Activated naive CD4-positive, alpha-beta T cell treated with anti-CD3 and anti-CD28 coated beads for 36 hours (primary cell): ENCODE measurements around the gene TYMP. TPM values are rescaled to one million over a fixed set of nuclear protein-coding genes. Genes with fewer than 3 reads are reported as not detected.

ENCODE experiments used
- CTCF ChIA-PET: fragments of 350-600 bp; sonication (Branson Sonifier 250); formaldehyde crosslinking; loops from one replicate; lab custom pipeline; 2021; ENCODE audit warnings: antibody characterized with exemption; lab: Charles Lee
- DNase-seq: peaks from one replicate; pipeline ENCODE4 v3.0.0-alpha.2; 2020
- H3K27ac Mint-ChIP-seq: one replicate; pipeline ENCODE4 v1.8.0; 2021; ENCODE audit warnings: mild to moderate bottlenecking, mixed read lengths
- H3K27me3 Mint-ChIP-seq: one replicate; pipeline ENCODE4 v1.8.0; 2021; ENCODE audit warnings: low read depth, mixed read lengths
- H3K36me3 Mint-ChIP-seq: one replicate; pipeline ENCODE4 v1.8.0; 2021; ENCODE audit warnings: low read depth, mixed read lengths
- H3K4me1 Mint-ChIP-seq: one replicate; pipeline ENCODE4 v1.8.0; 2021; ENCODE audit warnings: low read depth, mixed read lengths
- H3K4me3 Mint-ChIP-seq: one replicate; pipeline ENCODE4 v1.8.0; 2021; ENCODE audit warnings: mild to moderate bottlenecking, moderate library complexity, mixed read lengths
- H3K9me3 Mint-ChIP-seq: one replicate; pipeline ENCODE4 v1.8.0; 2021; ENCODE audit warnings: mixed read lengths
- intact Hi-C: fragments of 100-400 bp; cut with micrococcal nuclease; formaldehyde crosslinking; loops from one replicate; pipeline ENCODE4 v1.15.1; 2023
- total RNA-seq, 2 experiments: library from RNA; stranded (reverse); gene quantifications; one replicate each; pipeline ENCODE4 v1.2.3, GENCODE V29; 2021

TYMP gene
- total RNA-seq, 2 experiments from 2014 or later, result 43.7 to 49.6 TPM

GRCh38 chr22:50572965-50573364, 43.2 kb upstream of the TYMP start:
- no peak overlapping the region for H3K27ac Mint-ChIP-seq
- intact Hi-C loops, result no loop called here
- no peaks in the 10 kb centered on the region for H3K27me3 Mint-ChIP-seq
- H3K4me3 Mint-ChIP-seq, result no peak overlapping the region
- peaks cover 14% of the 10 kb centered on the region for H3K36me3 Mint-ChIP-seq
- CTCF ChIA-PET, result interaction anchor here (0.7 to 1.8 kb wide), 3 partner anchors 8 to 16 kb away, joined by 3 to 8 read pairs (median 4); partner anchors contain the start of gene SYCE3
- peaks cover 4% of the 10 kb centered on the region for H3K4me1 Mint-ChIP-seq
- DNase-seq, result no peak
- H3K9me3 Mint-ChIP-seq, result no peaks in the 10 kb centered on the region

- no peaks in the 10 kb centered on the region for H3K4me1 Mint-ChIP-seq
- DNase-seq, result no peak
- peaks cover 15% of the 10 kb centered on the region for H3K36me3 Mint-ChIP-seq
- H3K27me3 Mint-ChIP-seq, result no peaks in the 10 kb centered on the region
- intact Hi-C loops, result no loop called here
- H3K4me3 Mint-ChIP-seq, result no peak overlapping the region
- CTCF ChIA-PET, result interaction anchor here (1.5 to 1.8 kb wide), 2 partner anchors 7 to 8 kb away, joined by 4 to 8 read pairs; partner anchors contain the start of gene SYCE3
- no peak overlapping the region for H3K27ac Mint-ChIP-seq
- H3K9me3 Mint-ChIP-seq, result no peaks in the 10 kb centered on the region
Measured at GRCh38 chr22:50571264-50572175, 41.7 kb upstream of the TYMP start.

GRCh38 chr22:50570861-50571260, 41.0 kb upstream of the TYMP start:
- no peaks in the 10 kb centered on the region for H3K4me1 Mint-ChIP-seq
- intact Hi-C loops, result no loop called here
- CTCF ChIA-PET, result no interaction called here
- H3K4me3 Mint-ChIP-seq, result no peak overlapping the region
- no peak overlapping the region for H3K27ac Mint-ChIP-seq
- H3K36me3 Mint-ChIP-seq, result peaks cover 15% of the 10 kb centered on the region
- no peak for DNase-seq
- H3K27me3 Mint-ChIP-seq, result no peaks in the 10 kb centered on the region
- H3K9me3 Mint-ChIP-seq, result no peaks in the 10 kb centered on the region

- CTCF ChIA-PET, result no interaction called here
- no peaks in the 10 kb centered on the region for H3K4me1 Mint-ChIP-seq
- H3K27me3 Mint-ChIP-seq, result no peaks in the 10 kb centered on the region
- DNase-seq, result no peak
- peaks cover 15% of the 10 kb centered on the region for H3K36me3 Mint-ChIP-seq
- no peak overlapping the region for H3K4me3 Mint-ChIP-seq
- H3K27ac Mint-ChIP-seq, result no peak overlapping the region
- intact Hi-C loops, result no loop called here
- H3K9me3 Mint-ChIP-seq, result no peaks in the 10 kb centered on the region
Measured at GRCh38 chr22:50569896-50570535, 40.2 kb upstream of the TYMP start.

GRCh38 chr22:50569041-50569459, 39.2 kb upstream of the TYMP start:
- no peaks in the 10 kb centered on the region for H3K4me1 Mint-ChIP-seq
- H3K27ac Mint-ChIP-seq, result no peak overlapping the region
- peaks cover 15% of the 10 kb centered on the region for H3K36me3 Mint-ChIP-seq
- no peaks in the 10 kb centered on the region for H3K27me3 Mint-ChIP-seq
- H3K4me3 Mint-ChIP-seq, result no peak overlapping the region
- DNase-seq, result no peak
- CTCF ChIA-PET, result no interaction called here
- intact Hi-C loops, result no loop called here
- no peaks in the 10 kb centered on the region for H3K9me3 Mint-ChIP-seq

- CTCF ChIA-PET, result no interaction called here
- Mint-ChIP-seq H3K36me3 (peaks cover 15% of the 10 kb centered on the region), H3K4me3 (no peak overlapping the region), H3K4me1 (peaks cover 3% of the 10 kb centered on the region), H3K27me3 (no peaks in the 10 kb centered on the region), H3K9me3 (no peaks in the 10 kb centered on the region), H3K27ac (no peak overlapping the region)
- intact Hi-C loops, result no loop called here
- DNase-seq, result no peak
Measured at GRCh38 chr22:50568626-50569025, 38.8 kb upstream of the TYMP start.

GRCh38 chr22:50567721-50568252, 38.0 kb upstream of the TYMP start:
- H3K4me3 Mint-ChIP-seq, result no peak overlapping the region
- peaks cover 15% of the 10 kb centered on the region for H3K36me3 Mint-ChIP-seq
- CTCF ChIA-PET, result no interaction called here
- intact Hi-C loops, result no loop called here
- no peaks in the 10 kb centered on the region for H3K9me3 Mint-ChIP-seq
- peaks cover 9% of the 10 kb centered on the region for H3K4me1 Mint-ChIP-seq
- no peak overlapping the region for H3K27ac Mint-ChIP-seq
- DNase-seq, result no peak
- H3K27me3 Mint-ChIP-seq, result no peaks in the 10 kb centered on the region

- no peak for DNase-seq
- intact Hi-C loops, result no loop called here
- Mint-ChIP-seq H3K27me3 (no peaks in the 10 kb centered on the region), H3K36me3 (peaks cover 4% of the 10 kb centered on the region), H3K9me3 (no peaks in the 10 kb centered on the region), H3K27ac (no peak overlapping the region), H3K4me1 (peaks cover 13% of the 10 kb centered on the region), H3K4me3 (no peak overlapping the region)
- CTCF ChIA-PET, result interaction anchor here (1.0 to 2.8 kb wide), 5 partner anchors 8 to 39 kb away, joined by 4 to 15 read pairs (median 11); partner anchors contain the start of genes KLHDC7B and SCO2
Measured at GRCh38 chr22:50564289-50564688, 34.5 kb upstream of the TYMP start.

- intact Hi-C loops, result no loop called here
- Mint-ChIP-seq H3K4me3 (peak overlapping the region; percentile 85), H3K4me1 (peaks cover 13% of the 10 kb centered on the region), H3K27ac (no peak overlapping the region), H3K9me3 (no peaks in the 10 kb centered on the region), H3K27me3 (no peaks in the 10 kb centered on the region), H3K36me3 (peaks cover 4% of the 10 kb centered on the region)
- CTCF ChIA-PET, result interaction anchor here (0.7 to 2.8 kb wide), 17 partner anchors 9 to 311 kb away, joined by 3 to 13 read pairs (median 4); partner anchors contain the start of genes KLHDC7B and SCO2
- no peak for DNase-seq
Measured at GRCh38 chr22:50563413-50564160, 33.8 kb upstream of the TYMP start.

- CTCF ChIA-PET, result interaction anchor here (0.5 to 2.8 kb wide), 20 partner anchors 10 to 328 kb away, joined by 3 to 13 read pairs (median 4); partner anchors contain the start of genes KLHDC7B and SCO2
- DNase-seq, result peak; percentile 98
- Mint-ChIP-seq H3K9me3 (no peaks in the 10 kb centered on the region), H3K27ac (no peak within 1 kb of the TSS), H3K27me3 (no peaks in the 10 kb centered on the region), H3K4me3 (peak within 1 kb of the TSS; percentile 85), H3K4me1 (peaks cover 13% of the 10 kb centered on the region), H3K36me3 (peaks cover 2% of the 10 kb centered on the region)
- intact Hi-C loops, result loop anchor here (1.0 kb wide), 4 partner anchors 20 to 54 kb away; partner anchors contain the start of genes CHKB, NCAPH2 and SCO2
Measured at GRCh38 chr22:50562523-50563412, 33.0 kb upstream of the TYMP start, which contains the start of gene SYCE3. Gene SYCE3, minus strand, starts transcription at chr22:50562919. Its CDS starts 6,514 bp downstream, at chr22:50556405.
